Measurements from ENCODE around the gene RASGRF2.

GRCh38 chr5:81069990-81070389 lies 109.8 kb downstream of the RASGRF2 start:
- TF ChIP-seq CTCF (IDR thresholded peaks at IDR 0.05) (no peak), ZFX (IDR thresholded peaks at IDR 0.05; ENCODE audit: borderline replicate concordance) (no peak)
